Activated B cell treated with CpG ODN at 0.5 μM for 24 hours (primary cell): ENCODE results near the gene SUGCT. TPM values are rescaled to one million over a fixed set of nuclear protein-coding genes. Genes with fewer than 3 reads are reported as not detected.

Experiments
- ATAC-seq: fragments of 200-7000 bp; cut with Tn5 transposase; one replicate; pipeline ENCODE4 v1.10.0; 2021; ENCODE audit warnings: low read depth, mild to moderate bottlenecking, moderate library complexity
- CTCF ChIA-PET: fragments of 350-600 bp; sonication (Branson Sonifier 250); formaldehyde crosslinking; loops from one replicate; lab custom pipeline; 2021; ENCODE audit warnings: antibody characterized with exemption; lab: Charles Lee
- POLR2A ChIA-PET: fragments of 350-600 bp; sonication (Branson Sonifier 250); formaldehyde crosslinking; loops from one replicate; lab custom pipeline; 2021; ENCODE audit warnings: antibody characterized with exemption; lab: Charles Lee
- DNase-seq: peaks from one replicate; pipeline ENCODE4 v3.0.0; 2022
- H3K27ac Mint-ChIP-seq: one replicate; pipeline ENCODE4 v1.8.0; 2020; ENCODE audit warnings: mixed read lengths
- H3K27me3 Mint-ChIP-seq: one replicate; pipeline ENCODE4 v1.8.0; 2021; ENCODE audit warnings: mixed read lengths
- H3K36me3 Mint-ChIP-seq: one replicate; pipeline ENCODE4 v1.8.0; 2021; ENCODE audit warnings: low read depth, mixed read lengths
- H3K4me1 Mint-ChIP-seq: one replicate; pipeline ENCODE4 v1.8.0; 2021; ENCODE audit warnings: mixed read lengths
- H3K4me3 Mint-ChIP-seq: one replicate; pipeline ENCODE4 v1.8.0; 2020; ENCODE audit warnings: mild to moderate bottlenecking, mixed read lengths
- H3K9me3 Mint-ChIP-seq: one replicate; pipeline ENCODE4 v1.8.0; 2020; ENCODE audit warnings: mixed read lengths
- CTCF ChIP-seq: fragments of 200-600 bp; IDR thresholded peaks from one replicate; pipeline ENCODE4 v1.8.0; 2022; ENCODE audit warnings: antibody characterized with exemption, mild to moderate bottlenecking
- intact Hi-C: fragments of 100-400 bp; cut with micrococcal nuclease; formaldehyde crosslinking; loops from one replicate; pipeline ENCODE4 v1.15.1; 2024
- total RNA-seq: library from RNA; stranded (reverse); gene quantifications from 2 replicates; pipeline ENCODE4 v1.2.3, GENCODE V29; 2022

Gene SUGCT
- total RNA-seq, 1 donor from 2014 or later: 1.3 TPM

DNA sequence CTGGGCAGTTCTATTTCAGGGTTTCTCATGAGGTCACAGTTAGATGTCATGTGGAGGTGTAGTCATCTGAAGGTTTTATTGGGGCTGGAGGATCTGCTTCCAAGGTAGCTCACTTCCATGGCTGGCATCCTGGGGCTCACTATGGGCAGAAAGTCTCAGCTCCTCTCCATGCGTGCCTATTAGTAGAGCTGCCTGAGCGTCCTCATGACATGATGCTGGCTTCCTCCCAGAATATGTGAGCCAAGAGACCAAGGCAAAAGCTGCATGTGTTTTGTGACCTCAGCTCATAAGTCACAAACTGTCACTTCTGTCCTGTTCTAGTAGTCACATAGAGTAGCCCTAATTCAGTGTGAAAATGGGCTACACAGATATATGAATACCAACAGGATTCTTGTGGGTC lies 524.4 kb downstream of the SUGCT start:
- CTCF ChIA-PET: no interaction called here
- intact Hi-C loops: no loop called here
- no peak for DNase-seq

GRCh38 chr7:40673285-40673684 lies 538.5 kb downstream of the SUGCT start:
- ChIA-PET CTCF (no interaction called here), POLR2A (no interaction called here)
- H3K4me1 Mint-ChIP-seq: no peaks in the 10 kb centered on the region
- H3K27me3 Mint-ChIP-seq: no peaks in the 10 kb centered on the region
- intact Hi-C loops: no loop called here
- DNase-seq: no peak
- no peaks in the 10 kb centered on the region for H3K36me3 Mint-ChIP-seq
- no peak overlapping the region for H3K4me3 Mint-ChIP-seq
- H3K27ac Mint-ChIP-seq: no peak overlapping the region
- no peaks in the 10 kb centered on the region for H3K9me3 Mint-ChIP-seq
- no peak for TF ChIP-seq CTCF
- ATAC-seq: no peak

More for the DNA sequence above, 524.4 kb downstream of the SUGCT start:
- no peaks in the 10 kb centered on the region for H3K9me3 Mint-ChIP-seq
- H3K4me1 Mint-ChIP-seq: no peaks in the 10 kb centered on the region
- H3K4me3 Mint-ChIP-seq: no peak overlapping the region
- H3K27ac Mint-ChIP-seq: no peak overlapping the region
- POLR2A ChIA-PET: no interaction called here
- no peak for ATAC-seq
- H3K36me3 Mint-ChIP-seq: no peaks in the 10 kb centered on the region
- H3K27me3 Mint-ChIP-seq: peaks cover 2% of the 10 kb centered on the region
- TF ChIP-seq CTCF: no peak

DNA sequence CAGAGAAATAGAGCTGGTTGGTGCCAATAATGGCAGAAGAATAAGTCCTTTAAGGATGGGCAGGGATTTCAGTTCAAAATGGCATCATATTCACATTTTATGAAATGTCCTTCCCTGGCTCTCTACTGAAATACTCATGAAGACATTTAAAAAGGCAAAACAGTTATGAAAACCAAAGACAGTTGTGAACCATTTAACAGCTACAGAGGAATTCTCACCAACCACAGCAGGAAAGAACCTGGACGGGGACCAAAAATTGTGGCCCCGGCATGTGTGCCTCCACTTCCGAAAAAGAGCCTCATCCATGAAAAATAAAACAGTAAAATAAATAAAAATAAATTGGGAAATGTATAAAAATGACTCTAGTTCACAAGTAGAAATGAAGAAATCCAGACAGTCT lies 539.5 kb downstream of the SUGCT start:
- ChIA-PET POLR2A (no interaction called here), CTCF (no interaction called here)
- Mint-ChIP-seq H3K4me1 (no peaks in the 10 kb centered on the region), H3K4me3 (no peak overlapping the region), H3K36me3 (no peaks in the 10 kb centered on the region), H3K9me3 (no peaks in the 10 kb centered on the region), H3K27ac (no peak overlapping the region), H3K27me3 (no peaks in the 10 kb centered on the region)
- no peak for DNase-seq
- TF ChIP-seq CTCF: no peak
- intact Hi-C loops: no loop called here
- ATAC-seq: no peak

- no peaks in the 10 kb centered on the region for H3K27me3 Mint-ChIP-seq
- H3K4me3 Mint-ChIP-seq: no peak overlapping the region
- CTCF ChIA-PET: no interaction called here
- no peak overlapping the region for H3K27ac Mint-ChIP-seq
- POLR2A ChIA-PET: no interaction called here
- H3K9me3 Mint-ChIP-seq: no peaks in the 10 kb centered on the region
- no peak for TF ChIP-seq CTCF
- DNase-seq (no peak), ATAC-seq (no peak)
- H3K4me1 Mint-ChIP-seq: no peaks in the 10 kb centered on the region
- intact Hi-C loops: no loop called here
- H3K36me3 Mint-ChIP-seq: no peaks in the 10 kb centered on the region
Observed at GRCh38 chr7:40675741-40676140, 540.9 kb downstream of the SUGCT start.

GRCh38 chr7:40676221-40676620 lies 541.4 kb downstream of the SUGCT start:
- Mint-ChIP-seq H3K27me3 (no peaks in the 10 kb centered on the region), H3K4me3 (no peak overlapping the region), H3K9me3 (no peaks in the 10 kb centered on the region), H3K4me1 (no peaks in the 10 kb centered on the region), H3K36me3 (no peaks in the 10 kb centered on the region), H3K27ac (no peak overlapping the region)
- intact Hi-C loops: no loop called here
- ChIA-PET CTCF (no interaction called here), POLR2A (no interaction called here)
- DNase-seq (no peak), ATAC-seq (no peak)
- TF ChIP-seq CTCF: no peak
